NOMO-1 treated with DMSO at 0.1 percent for 48 hours (cell line): ENCODE measurements around the gene TOMT.

Experiments
- DNase-seq: peaks from one replicate; lab custom pipeline; 2025; ENCODE audit not compliant: unreplicated experiment; lab: John Stamatoyannopoulos, UW

Gene TOMT

GRCh38 chr11:72085621-72086351, 19.9 kb upstream of the TOMT start:
- DNase-seq, result no peak

DNA sequence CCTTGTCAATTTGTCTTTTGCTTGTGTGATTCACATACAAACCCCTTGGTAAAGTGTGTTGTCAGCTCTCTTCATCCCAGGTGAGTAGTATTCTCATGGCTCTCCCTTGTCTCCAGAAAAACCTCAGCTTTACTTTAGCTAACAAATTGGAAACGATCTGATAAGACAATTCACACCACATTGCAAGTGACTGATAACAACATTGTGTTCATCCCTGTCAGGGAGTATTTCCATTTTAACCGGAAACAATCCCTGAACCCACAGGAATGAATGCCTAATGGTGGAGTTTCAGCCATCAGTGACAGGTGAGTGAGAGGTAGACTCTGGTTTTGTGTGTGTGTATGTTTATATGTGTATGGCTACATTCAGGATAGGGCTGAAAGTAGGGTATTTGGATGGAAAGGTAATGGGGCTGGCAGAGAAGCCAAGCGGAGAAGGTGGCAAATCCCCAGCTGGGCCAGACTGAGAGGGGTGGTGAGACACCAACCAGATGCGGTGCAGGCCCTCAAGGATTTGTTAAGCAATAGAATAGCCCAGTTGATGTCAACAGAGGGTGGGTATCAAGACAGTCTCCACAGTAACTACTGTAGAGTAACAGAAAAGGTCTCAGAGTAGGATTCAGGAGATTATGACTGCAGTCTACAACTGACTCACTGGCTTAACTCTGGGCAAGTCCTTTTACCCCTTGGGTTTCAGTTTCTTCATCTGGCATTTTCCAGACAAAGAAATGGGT, 17.5 kb upstream of the TOMT start:
- DNase-seq, result no peak

- peak; percentile 88 for DNase-seq
Observed at GRCh38 chr11:72091292-72091691, 14.4 kb upstream of the TOMT start.

- DNase-seq, result no peak
Observed at GRCh38 chr11:72098741-72099140, 7.0 kb upstream of the TOMT start.

DNA sequence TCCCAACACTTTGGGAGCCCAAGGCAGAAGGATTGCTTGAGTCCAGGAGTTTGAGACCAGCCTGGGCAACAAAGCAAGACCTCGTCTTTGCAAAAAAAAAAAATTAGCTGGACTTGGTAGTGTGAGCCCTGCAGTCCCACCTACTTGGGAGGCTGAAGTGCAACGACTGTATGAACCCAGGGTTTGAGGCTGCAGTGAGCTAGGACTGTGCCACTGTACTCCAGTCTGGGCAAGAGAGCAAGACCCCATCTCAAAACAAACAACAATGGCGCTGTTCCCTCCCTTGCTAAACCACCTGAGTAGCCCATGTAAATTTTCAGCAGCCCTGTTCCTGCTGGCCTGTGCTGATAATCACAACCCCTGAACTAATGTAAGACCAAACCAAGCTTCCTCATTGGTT, 5.7 kb upstream of the TOMT start:
- no peak for DNase-seq

DNA sequence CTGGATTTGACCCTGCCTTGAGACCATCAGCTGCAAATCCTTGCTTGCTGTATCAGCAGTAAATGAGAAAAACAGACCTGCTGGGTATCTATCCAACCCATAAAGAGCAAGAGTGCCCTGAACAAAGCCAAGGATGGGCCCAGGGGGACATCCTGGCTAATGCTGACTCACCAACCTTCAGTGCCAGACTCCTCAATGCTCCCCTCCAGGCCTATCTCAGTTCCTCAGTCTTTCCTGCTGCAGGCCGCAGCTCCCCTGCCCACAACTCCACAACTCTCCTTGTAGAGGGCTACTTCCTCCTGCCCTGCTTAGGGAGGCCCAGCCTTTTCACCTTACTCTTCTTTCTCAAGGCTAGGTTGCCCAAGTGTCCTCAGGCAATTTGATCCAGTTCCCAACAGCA, 5.3 kb upstream of the TOMT start:
- peak; percentile 78 for DNase-seq

DNA sequence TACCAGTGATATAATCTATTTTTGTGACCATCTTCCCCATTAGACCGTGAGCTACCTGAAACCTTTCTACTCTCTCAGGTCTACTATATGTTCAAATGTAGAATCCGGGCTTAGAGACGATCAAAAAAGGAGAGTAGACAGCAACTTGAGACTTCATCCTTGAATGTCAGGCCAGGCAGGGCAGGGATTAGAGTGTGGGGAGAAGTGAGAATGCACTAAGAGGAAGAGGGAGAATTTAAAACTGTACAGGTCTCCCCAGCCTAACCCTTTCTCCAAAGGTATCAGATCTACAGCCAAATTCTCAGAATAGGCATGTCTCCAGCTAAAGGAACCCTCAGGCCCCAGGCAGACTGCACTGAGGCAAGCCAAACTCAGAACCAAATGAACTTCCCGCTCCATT, 3.6 kb upstream of the TOMT start:
- DNase-seq, result peak; percentile 23

DNA sequence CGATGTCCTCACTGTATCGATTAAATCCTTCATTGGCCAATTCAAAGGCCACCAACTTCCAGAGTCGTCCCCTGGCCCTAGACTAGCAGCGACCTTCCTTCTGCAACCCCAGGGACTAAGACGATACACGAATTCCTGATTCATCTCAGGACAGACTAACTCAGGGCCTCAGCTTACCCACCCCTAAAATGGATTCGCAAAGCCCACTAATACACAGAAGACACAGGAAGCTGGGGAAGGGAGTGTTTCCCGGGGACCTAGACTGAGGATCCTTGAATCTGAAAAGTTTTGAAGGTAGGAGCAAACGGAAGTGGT, 3.1 kb upstream of the TOMT start:
- DNase-seq, result no peak

DNA sequence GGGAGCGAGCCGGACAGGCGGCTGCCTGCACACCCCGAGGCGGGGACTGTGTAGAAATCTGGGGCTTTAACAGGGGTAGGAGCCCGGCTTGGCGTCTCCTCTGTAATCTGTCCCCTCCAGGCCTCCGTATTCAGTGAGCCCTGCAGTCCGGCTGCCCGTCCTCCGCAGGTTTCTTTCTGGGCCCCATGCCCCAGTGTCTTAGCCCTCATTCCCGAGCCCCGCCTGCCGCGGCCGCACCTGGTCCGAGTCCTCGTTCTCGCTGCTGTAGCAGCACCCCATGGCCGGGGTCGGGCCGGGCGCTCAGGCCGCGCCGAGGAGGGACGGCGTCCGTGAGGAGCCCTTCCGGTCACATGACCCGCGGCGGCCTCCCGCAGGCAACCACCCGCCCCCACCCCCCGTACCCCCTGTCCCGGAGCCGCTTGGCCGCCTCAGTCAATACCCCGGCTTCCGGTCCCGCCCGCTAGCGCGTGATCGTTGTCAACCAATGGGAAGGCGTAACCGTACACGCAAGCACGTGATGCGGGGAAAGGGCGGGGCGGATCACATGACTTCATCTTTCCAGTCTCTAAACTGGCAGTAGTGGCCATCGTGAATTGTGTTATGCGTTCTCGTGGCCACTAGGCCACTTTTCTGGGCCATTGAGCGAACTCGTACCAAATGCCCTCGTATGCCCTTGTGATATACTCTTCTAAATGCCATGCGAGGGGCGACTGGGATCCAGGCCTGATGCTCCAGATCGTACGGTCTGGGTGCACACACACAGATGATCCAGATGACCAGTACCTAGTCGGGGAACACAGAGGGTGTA, 2.6 kb upstream of the TOMT start, which contains the start of gene LAMTOR1:
LAMTOR1 (minus strand) TSS at position 352 of the 808 bp plus-strand sequence; CDS start at position 279, 73 bp downstream.
- peak; percentile 99 for DNase-seq

DNA sequence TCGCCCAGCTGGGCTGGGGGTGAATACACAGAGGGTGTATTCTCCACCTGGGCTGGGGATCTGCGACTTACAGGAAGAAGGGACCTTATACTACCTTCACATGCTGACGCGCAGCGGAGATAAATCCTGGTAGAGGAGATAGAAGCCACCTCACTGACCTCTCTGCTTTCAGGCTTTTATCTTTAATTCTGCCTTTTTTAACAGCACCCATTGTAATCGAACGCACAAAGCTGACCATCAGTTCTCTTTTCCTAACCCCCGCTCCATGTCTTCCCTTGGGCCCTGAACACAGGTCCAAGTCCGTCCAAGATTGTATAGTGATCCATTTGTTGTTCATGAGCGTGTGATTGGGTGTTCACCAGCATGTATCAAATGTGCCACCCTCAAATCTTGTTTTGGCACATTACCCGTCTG, 2.0 kb upstream of the TOMT start:
- no peak for DNase-seq

DNA sequence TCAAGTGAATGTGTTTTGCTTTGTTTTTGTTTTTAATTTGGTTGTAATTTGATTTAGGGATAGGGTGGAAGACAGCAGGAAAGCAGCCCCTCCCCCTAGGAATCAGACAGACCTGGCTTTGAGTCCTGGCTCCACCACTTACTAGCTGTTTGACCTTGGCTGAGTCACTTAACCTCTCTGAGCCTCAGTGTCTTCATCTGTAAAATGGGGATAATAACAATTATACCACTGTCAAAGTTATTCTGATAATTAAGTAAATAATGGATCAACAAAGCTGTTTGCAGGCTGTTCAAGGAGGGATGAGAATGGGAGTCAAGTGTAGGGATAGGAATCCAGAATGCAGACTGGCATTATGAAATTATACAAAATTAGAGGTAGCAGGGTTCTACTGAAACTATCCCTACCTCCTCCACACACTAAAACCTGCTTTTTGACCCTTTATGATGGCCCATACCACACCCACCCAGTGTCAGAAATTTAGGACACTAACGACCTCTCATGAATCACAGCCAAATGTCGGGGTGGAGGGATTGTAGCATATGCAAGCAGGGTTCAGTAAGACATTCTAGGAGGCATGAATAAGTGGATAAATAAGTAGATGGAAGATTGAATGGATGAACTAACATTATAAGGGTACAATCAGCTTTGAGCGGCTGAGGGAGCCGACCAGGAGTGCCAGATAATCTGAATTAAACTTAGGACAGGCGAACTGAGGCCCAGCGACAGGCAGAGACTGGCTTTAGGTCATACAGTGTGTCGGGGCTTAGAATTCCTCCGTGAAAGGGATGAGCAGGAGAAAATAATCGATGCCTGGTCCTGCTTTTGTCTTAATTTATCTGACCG, 5.8 kb downstream of the TOMT start:
- peak; percentile 61 for DNase-seq

- DNase-seq, result peak; percentile 100
Observed at GRCh38 chr11:72112143-72112977, 6.6 kb downstream of the TOMT start, which contains the start of gene ANAPC15. Gene ANAPC15, minus strand, starts transcription at chr11:72112695. Its CDS starts 1,419 bp downstream, at chr11:72111276.

GRCh38 chr11:72112978-72113808, 7.5 kb downstream of the TOMT start:
- no peak for DNase-seq

DNA sequence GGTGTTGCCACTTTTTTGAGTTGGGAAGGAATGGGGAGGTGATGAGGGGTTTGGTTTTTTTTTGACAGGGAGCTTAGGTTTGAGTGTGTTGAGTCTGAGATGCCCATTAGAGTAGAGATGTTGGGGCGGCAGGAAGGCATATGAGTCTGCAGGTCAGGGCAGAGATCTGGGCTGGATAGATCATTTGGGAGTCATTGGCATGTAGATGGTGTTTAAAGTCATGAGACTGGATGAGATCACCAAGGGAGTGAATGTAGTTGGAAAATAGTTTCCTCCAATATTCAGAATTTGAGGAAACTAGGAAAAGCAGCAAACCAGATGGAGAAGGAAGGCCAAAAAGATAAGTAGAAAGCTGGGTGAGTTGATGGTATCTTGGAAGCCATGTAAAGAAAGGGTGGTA, 8.8 kb downstream of the TOMT start:
- DNase-seq, result no peak

GRCh38 chr11:72116019-72116755, 10.5 kb downstream of the TOMT start:
- DNase-seq, result no peak

DNA sequence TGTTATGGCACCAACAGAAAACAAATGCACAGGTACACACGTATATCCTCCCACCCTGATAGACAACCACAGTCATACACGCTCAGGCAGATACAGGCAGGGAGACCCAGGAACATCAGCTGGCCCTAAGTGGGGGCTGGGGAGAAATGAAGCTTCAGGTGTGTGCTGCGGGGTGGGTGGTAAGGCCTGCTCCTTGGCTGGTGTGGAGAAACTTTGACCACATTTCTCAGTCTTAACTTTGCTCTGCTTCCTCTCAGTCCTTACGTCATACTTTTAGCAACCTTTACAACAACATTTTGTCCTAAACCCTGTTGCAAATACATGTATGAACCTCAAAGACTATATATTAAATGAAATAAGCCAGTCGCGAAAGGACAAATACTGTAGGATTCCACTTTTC, 13.5 kb downstream of the TOMT start:
- DNase-seq, result peak; percentile 49

- no peak for DNase-seq
Observed at GRCh38 chr11:72120930-72121329, 15.2 kb downstream of the TOMT start.

DNA sequence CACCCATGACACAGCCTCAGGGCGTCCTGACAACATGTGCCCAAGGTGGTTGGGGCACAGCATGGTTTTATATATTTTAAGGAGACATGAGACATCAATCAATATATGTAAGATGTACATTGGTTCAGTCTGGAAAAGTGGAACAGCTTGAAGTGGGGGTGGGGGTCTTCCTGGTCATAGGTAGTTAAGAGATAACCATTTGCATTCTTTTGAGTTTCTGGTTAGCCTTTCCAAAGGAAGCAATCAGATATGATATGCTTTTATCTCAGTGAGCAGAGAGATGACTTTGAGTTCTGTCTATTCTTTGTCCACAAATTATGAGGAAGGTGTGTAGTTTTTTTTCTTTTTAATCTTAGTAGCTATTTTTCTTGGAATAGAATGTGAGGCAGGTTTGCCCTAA, 16.9 kb downstream of the TOMT start:
- no peak for DNase-seq
